ENCODE results near the gene DLG2.

DLG2 gene

GRCh38 chr11:84249344-84250135 lies 1377.6 kb downstream of the DLG2 start:
- no peak for TF ChIP-seq CTCF (IDR thresholded peaks at IDR 0.05)
- TF ChIP-seq ZFX (IDR thresholded peaks at IDR 0.05; ENCODE audit: borderline replicate concordance): no peak
- no peak overlapping the region for H3K27ac ChIP-seq

GRCh38 chr11:84247926-84248325 lies 1379.2 kb downstream of the DLG2 start:
- TF ChIP-seq ZFX (IDR thresholded peaks at IDR 0.05; ENCODE audit: borderline replicate concordance) (no peak), CTCF (IDR thresholded peaks at IDR 0.05) (no peak)
- no peak overlapping the region for H3K27ac ChIP-seq

- TF ChIP-seq ZFX (IDR thresholded peaks at IDR 0.05; ENCODE audit: borderline replicate concordance) (no peak), CTCF (IDR thresholded peaks at IDR 0.05) (no peak)
Measured at GRCh38 chr11:84247129-84247528, 1380.0 kb downstream of the DLG2 start.

DNA sequence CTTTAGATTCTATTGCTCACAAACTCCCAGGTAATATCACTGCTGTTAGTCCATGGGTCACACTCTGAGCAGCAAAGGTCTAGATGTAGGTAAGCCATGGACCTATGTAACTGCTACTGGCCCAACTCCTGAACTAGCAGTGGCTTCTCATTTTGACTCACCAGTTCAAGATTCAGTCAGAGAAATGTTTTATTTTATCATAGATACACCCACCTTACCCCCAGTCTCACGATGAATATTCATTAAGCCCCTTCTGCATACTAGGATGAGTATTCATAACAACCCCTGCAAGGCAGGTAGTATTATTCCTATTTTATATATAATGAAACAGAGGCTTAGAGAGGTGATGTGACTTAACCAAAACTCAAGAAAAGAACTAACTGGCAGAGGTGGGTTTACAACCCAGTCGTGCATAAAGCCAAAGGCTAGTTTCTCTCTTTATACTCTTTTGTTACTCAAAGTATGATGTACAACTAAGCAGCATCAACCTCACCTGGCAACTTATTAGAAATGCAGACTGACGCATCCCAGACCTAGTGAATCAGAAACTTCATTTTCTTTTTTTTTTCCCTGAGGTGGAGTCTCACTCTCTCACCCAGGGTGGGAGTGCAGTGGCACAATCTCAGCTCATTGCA lies 1383.4 kb downstream of the DLG2 start:
- TF ChIP-seq ZFX (IDR thresholded peaks at IDR 0.05; ENCODE audit: borderline replicate concordance) (no peak), CTCF (IDR thresholded peaks at IDR 0.05) (no peak)

More at GRCh38 chr11:84247129-84247528, 1380.0 kb downstream of the DLG2 start:
- no peak overlapping the region for H3K27ac ChIP-seq

GRCh38 chr11:84241343-84242131 lies 1385.6 kb downstream of the DLG2 start:
- no peak overlapping the region for H3K27ac ChIP-seq
- no peak for TF ChIP-seq ZFX (IDR thresholded peaks at IDR 0.05; ENCODE audit: borderline replicate concordance)

More for the DNA sequence above, 1383.4 kb downstream of the DLG2 start:
- H3K27ac ChIP-seq: no peak overlapping the region

- H3K27ac ChIP-seq: no peak overlapping the region
- TF ChIP-seq CTCF (IDR thresholded peaks at IDR 0.05) (no peak), ZFX (IDR thresholded peaks at IDR 0.05; ENCODE audit: borderline replicate concordance) (no peak)
Measured at GRCh38 chr11:84240847-84241246, 1386.3 kb downstream of the DLG2 start.

- H3K27ac ChIP-seq: no peak overlapping the region
- TF ChIP-seq ZFX (IDR thresholded peaks at IDR 0.05; ENCODE audit: borderline replicate concordance) (no peak), CTCF (IDR thresholded peaks at IDR 0.05) (no peak)
Measured at GRCh38 chr11:84236436-84236835, 1390.7 kb downstream of the DLG2 start.

All from 22Rv1 (cell line).